AML-193 (cell line): ENCODE measurements around the gene TUBB3.
"Not testable (repeated sequence)": the region's sequence is repeated elsewhere in the genome, so short reads cannot be mapped to it uniquely, and the experiment has no call there.

ENCODE experiments used
- DNase-seq, 2 experiments: peaks; one replicate each; lab custom pipeline; 2025; lab: John Stamatoyannopoulos, UW

TUBB3 gene

GRCh38 chr16:89965447-89966225 is 42.5 kb downstream of the TUBB3 start:
- no peak for DNase-seq

DNA sequence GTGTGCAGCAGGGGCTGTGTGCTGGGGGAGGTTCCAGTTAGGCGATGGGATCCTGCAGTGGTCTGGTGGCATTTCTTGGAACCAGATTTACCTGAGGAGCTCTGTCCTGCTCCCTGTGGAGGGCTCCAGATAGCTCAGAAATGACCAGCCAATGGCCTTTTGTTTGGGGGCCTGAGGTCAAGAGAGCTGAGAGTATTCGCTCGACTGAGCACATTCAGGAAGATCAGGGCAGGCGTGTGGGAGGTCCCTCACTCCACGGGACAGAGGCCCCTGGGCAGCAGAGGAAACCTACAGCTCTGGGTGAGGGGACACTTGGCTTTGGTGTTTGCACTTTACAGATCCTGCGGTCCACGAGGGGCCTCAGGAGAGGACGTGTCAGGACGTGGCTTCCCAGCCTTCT is 43.6 kb downstream of the TUBB3 start:
- DNase-seq: no peak

- peak; percentile 5 to 35 for DNase-seq
These were observed 44.3 kb downstream of the TUBB3 start for GRCh38 chr16:89967436-89967835.

DNA sequence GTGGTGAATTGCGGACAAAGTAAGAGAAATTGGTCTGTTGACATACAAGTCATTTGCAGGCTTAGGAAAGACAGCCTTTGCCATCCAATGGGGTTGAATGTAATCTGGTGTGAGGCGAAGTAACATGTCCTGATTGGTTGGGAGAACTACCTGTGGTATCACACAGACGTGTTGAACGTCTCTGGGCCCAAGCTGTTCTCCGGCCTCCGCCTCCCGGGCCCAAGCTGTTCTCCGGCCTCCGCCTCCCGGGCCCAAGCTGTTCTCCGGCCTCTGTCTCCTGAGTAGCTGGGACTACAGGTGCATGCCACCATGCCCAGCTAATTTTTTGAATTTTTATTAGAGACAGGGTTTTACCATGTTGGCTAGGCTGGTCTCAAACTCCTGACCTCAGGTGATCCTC is 44.9 kb downstream of the TUBB3 start:
- DNase-seq: not testable (repeated sequence)

DNA sequence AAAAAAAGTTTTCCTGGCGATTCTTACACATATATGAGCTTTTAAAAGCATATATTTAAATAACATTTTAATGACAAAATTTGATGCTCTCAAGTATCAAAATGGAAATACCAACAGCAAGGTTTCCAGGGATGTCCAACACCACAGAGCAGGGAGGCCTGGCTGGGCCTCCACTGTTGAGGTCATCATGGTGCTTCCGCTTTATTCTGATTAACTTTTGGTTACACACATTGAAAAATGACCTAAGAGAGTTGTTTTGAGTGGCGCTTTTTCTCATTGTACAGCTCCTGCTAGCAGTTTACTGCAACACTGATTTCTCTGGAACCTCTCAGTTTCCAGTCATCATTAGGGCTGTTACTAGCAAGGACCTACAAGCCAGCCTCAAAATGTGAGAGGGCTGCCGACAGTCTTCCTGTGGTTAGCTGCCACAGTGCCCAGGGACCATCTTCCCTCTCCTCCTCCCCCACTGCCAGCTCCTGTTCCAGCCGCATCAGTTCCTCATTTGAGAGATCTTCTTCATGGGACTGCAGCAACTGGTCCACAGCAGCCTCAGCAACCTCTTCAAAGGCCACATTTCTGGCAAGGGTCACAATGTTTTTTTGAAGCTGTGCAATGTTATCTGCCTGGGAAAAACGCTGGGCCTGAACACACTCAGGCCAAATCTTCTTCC is 46.7 kb downstream of the TUBB3 start:
- DNase-seq: peak; percentile 84 to 94

DNA sequence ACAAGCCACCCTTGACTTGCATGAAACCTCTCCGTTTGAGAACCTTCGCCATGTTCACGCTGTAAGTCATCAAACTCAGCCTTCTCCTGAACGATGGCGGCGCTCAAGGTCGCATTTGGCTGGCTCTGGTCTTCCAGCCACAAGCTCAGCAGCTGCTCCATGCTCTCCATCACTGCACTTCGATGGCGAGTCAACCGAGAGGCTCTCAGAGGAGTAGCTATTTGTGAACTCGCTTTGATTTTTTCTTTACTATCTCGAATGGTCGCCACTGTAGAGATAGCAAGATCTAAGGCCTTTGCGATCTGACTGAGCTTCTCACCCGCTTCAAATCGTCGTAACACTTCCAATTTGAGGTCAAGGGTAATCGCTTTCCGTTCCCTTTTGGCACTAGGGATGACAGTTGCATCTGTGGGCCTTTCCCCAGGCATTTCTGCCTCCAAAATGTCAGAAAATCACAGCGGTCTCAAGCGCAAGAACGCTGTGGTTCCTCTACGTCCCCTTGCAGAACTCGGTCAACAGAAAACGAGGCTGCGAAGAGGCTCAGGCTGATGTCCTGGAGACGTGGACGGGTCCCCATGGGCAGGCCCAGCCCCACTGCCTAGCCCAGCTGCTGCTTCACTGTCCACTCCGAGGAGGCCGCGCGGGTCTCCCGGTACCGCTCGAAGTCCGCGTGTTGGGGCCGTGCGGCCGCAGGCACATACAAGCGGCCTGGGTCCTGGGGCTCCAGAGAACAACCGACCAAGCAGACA is 48.5 kb downstream of the TUBB3 start:
- no peak for DNase-seq

- peak; percentile 74 to 82 for DNase-seq
These were observed 49.4 kb downstream of the TUBB3 start for GRCh38 chr16:89972244-89973234.

DNA sequence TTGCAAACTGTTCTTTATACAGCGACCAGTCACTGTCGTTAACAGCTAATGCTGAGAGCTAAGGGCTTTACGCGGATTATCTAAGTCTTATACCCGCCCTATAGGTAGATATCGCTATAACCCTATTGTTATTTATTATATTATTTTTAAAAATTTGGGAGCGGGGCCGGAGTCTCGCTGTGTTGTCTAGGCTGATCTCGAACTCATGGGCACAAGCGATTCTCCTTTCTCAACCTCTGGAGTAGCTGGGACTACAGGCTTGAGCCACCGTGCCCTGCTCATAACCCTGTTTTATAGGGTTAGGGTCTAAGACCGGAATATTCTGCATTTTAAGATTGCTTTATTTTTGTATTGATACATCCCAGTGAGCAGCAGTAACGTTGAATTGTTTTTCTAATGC is 50.1 kb downstream of the TUBB3 start:
- DNase-seq: no peak

GRCh38 chr16:89973654-89974335 is 50.7 kb downstream of the TUBB3 start:
- DNase-seq: no peak

GRCh38 chr16:89974870-89975269 is 51.7 kb downstream of the TUBB3 start:
- no peak for DNase-seq

DNA sequence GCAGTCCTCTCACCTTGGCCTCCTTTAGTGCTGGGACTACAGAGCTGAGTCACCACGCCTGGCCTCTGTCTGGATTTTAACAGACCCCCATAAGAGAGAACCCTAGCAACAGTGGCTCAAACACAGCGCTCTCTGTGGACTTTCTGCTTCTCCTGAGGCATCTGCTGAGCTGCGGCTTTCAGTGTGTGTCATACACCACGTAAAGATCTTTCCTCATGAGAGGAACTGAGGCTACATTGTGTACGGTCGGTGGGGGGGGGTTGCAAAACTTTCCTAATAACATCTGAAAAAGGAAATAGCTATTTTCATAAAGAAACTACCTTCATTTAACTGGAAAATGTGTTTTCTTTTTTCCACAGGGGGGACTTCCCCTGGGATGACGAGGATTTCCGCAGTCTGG is 58.3 kb downstream of the TUBB3 start:
- no peak for DNase-seq

- no peak for DNase-seq
These were observed 59.2 kb downstream of the TUBB3 start for GRCh38 chr16:89982318-89982717.

DNA sequence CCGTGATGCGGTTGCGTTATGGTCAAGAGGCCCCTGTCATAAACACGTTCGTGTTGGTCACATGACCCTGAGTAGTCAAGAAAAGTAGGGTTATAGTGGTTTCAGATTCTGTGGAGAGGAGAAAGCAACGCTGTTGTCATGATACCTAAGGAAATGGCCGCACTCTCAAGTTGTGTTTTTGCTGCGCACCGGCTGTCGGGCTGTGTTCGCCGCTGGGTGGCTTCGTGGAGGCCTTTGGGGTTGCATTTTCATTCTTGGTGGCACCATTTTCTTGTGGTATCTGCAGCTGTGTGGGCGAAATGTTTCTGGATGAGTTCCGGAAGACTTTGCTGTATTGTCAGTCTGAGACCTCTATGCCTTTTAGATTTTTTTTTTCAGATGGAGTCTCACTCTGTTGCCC is 60.4 kb downstream of the TUBB3 start:
- DNase-seq: no peak

DNA sequence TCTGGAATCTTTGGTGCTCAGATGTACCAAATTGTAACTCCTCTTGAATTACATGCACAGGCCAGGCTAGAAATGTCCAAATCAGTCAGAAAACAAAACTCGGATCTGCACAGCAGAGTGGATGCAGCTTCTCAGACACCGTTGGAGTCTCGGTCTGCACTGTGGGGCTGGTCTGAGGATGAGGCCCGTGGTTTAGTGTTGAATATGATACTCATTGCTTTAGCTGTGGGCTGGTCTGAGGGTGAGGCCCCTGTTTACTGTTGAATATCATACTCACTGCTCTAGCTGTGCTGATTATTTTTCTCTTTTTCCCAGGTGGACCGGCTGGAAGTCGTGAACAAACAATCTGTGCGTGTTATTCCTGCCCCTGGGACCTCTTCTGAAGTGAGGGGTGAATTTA is 61.1 kb downstream of the TUBB3 start:
- DNase-seq: no peak

DNA sequence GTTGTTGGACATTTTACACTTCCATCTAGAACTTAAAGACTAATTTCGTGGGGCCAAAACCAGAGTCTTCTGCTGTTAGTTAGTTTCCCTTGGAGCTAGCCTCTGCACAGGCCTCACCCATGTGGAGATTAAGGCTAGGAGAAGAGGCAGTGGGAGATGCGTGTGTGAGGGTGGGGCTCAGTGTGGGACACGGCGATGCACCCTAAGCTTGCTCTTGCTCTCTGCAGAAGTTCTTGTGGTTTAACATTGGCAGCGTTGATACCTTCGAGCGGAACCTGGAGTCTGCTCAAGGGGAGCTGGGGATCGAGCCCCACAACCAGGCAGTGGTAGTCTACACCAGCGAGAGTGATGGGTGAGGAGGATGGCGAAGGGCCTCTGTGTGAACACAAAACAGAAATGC is 62.1 kb downstream of the TUBB3 start:
- DNase-seq: no peak
